ENCODE data around the gene WNK2.
A peak's percentile ranks its signal among the peaks of the same experiment; 100 is the strongest.

Gene WNK2

GRCh38 chr9:93324191-93324834 lies 140.4 kb downstream of the WNK2 start:
- TF ChIP-seq EZH2phosphoT487 (IDR thresholded peaks at IDR 0.05; ENCODE audit: borderline replicate concordance, low read length): no peak
- peak; percentile 9 for TF ChIP-seq CTCF (IDR thresholded peaks at IDR 0.05; ENCODE audit: low read depth, low read length, poor library complexity, severe bottlenecking)

GRCh38 chr9:93325307-93326035 lies 141.5 kb downstream of the WNK2 start:
- Histone ChIP-seq H3K27ac (ENCODE audit: low read depth, low read length) (no peak overlapping the region), H3K9me2 (replicated peaks; ENCODE audit: control insufficient read depth, low read length) (no peaks in the 10 kb centered on the region), H3K4me3 (ENCODE audit: low read length) (no peak overlapping the region), H3K27me3 (ENCODE audit: control insufficient read depth, low read length) (no peaks in the 10 kb centered on the region), H3K9me3 (ENCODE audit: control insufficient read depth, insufficient read depth, low read length) (no peaks in the 10 kb centered on the region), H3K4me2 (ENCODE audit: low read length) (peak overlapping the region; percentile 64), H3K79me2 (ENCODE audit: control insufficient read depth, low read length) (no peaks in the 10 kb centered on the region), H3F3A (ENCODE audit: control insufficient read depth, insufficient read depth) (no peaks in the 10 kb centered on the region), H3K4me1 (ENCODE audit: control insufficient read depth, low read length) (peaks cover 52% of the 10 kb centered on the region), H4K20me1 (ENCODE audit: control insufficient read depth, insufficient read depth, low read depth, low read length) (no peaks in the 10 kb centered on the region), H3K36me3 (ENCODE audit: control insufficient read depth, low read length) (no peaks in the 10 kb centered on the region)
- TF ChIP-seq EZH2phosphoT487 (IDR thresholded peaks at IDR 0.05; ENCODE audit: borderline replicate concordance, low read length) (no peak), CTCF (IDR thresholded peaks at IDR 0.05; ENCODE audit: low read depth, low read length, poor library complexity, severe bottlenecking) (no peak)

More at GRCh38 chr9:93324191-93324834, 140.4 kb downstream of the WNK2 start:
- Histone ChIP-seq H3F3A (ENCODE audit: control insufficient read depth, insufficient read depth) (no peaks in the 10 kb centered on the region), H3K9me2 (replicated peaks; ENCODE audit: control insufficient read depth, low read length) (no peaks in the 10 kb centered on the region), H4K20me1 (ENCODE audit: control insufficient read depth, insufficient read depth, low read depth, low read length) (no peaks in the 10 kb centered on the region), H3K9me3 (ENCODE audit: control insufficient read depth, insufficient read depth, low read length) (no peaks in the 10 kb centered on the region), H3K27ac (ENCODE audit: low read depth, low read length) (peak overlapping the region; percentile 29), H3K4me3 (ENCODE audit: low read length) (peak overlapping the region; percentile 48), H3K4me2 (ENCODE audit: low read length) (peak overlapping the region; percentile 64), H3K79me2 (ENCODE audit: control insufficient read depth, low read length) (no peaks in the 10 kb centered on the region), H3K4me1 (ENCODE audit: control insufficient read depth, low read length) (peaks cover 52% of the 10 kb centered on the region), H3K27me3 (ENCODE audit: control insufficient read depth, low read length) (no peaks in the 10 kb centered on the region), H3K36me3 (ENCODE audit: control insufficient read depth, low read length) (no peaks in the 10 kb centered on the region)

GRCh38 chr9:93326056-93326455 lies 142.1 kb downstream of the WNK2 start:
- no peaks in the 10 kb centered on the region for H4K20me1 ChIP-seq (ENCODE audit: control insufficient read depth, insufficient read depth, low read depth, low read length)
- H3F3A ChIP-seq (ENCODE audit: control insufficient read depth, insufficient read depth): no peaks in the 10 kb centered on the region
- no peaks in the 10 kb centered on the region for H3K9me3 ChIP-seq (ENCODE audit: control insufficient read depth, insufficient read depth, low read length)
- TF ChIP-seq CTCF (IDR thresholded peaks at IDR 0.05; ENCODE audit: low read depth, low read length, poor library complexity, severe bottlenecking): no peak
- no peak for TF ChIP-seq EZH2phosphoT487 (IDR thresholded peaks at IDR 0.05; ENCODE audit: borderline replicate concordance, low read length)
- H3K4me2 ChIP-seq (ENCODE audit: low read length): no peak overlapping the region
- H3K4me1 ChIP-seq (ENCODE audit: control insufficient read depth, low read length): peaks cover 46% of the 10 kb centered on the region
- H3K9me2 ChIP-seq (replicated peaks; ENCODE audit: control insufficient read depth, low read length): no peaks in the 10 kb centered on the region
- no peaks in the 10 kb centered on the region for H3K79me2 ChIP-seq (ENCODE audit: control insufficient read depth, low read length)
- H3K36me3 ChIP-seq (ENCODE audit: control insufficient read depth, low read length): no peaks in the 10 kb centered on the region
- no peak overlapping the region for H3K4me3 ChIP-seq (ENCODE audit: low read length)
- H3K27me3 ChIP-seq (ENCODE audit: control insufficient read depth, low read length): no peaks in the 10 kb centered on the region
- H3K27ac ChIP-seq (ENCODE audit: low read depth, low read length): no peak overlapping the region

Data from DOHH2 (cell line).